ENCODE measurements around the gene AGBL1.

Gene AGBL1

GRCh38 chr15:86538141-86538540 lies 458.5 kb downstream of the AGBL1 start:
- DNase-seq: no peak

- DNase-seq: no peak
Observed at GRCh38 chr15:86540840-86541467, 461.3 kb downstream of the AGBL1 start.

GRCh38 chr15:86541540-86541939 lies 461.9 kb downstream of the AGBL1 start:
- peak; percentile 75 for DNase-seq

GRCh38 chr15:86550075-86550474 lies 470.4 kb downstream of the AGBL1 start:
- no peak for DNase-seq

DNA sequence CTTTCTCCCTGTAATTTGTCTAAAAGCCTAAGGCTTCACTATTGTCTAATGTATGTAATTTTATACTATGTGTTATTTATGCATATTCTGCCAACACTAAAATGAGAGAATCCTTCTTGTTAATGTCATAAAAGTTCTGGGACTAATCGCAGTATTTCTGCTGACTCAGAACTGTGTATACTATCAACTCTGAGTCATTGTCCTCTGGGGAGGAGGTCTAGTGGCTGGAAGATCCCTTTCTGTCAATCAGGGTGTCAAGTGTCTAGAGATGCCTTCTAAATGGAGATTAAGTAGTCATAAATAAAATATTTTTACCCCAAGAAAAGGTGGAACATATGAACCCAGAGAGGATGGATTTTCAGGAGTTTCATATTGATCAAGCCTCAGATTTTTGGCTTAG lies 473.4 kb downstream of the AGBL1 start:
- DNase-seq: no peak

DNA sequence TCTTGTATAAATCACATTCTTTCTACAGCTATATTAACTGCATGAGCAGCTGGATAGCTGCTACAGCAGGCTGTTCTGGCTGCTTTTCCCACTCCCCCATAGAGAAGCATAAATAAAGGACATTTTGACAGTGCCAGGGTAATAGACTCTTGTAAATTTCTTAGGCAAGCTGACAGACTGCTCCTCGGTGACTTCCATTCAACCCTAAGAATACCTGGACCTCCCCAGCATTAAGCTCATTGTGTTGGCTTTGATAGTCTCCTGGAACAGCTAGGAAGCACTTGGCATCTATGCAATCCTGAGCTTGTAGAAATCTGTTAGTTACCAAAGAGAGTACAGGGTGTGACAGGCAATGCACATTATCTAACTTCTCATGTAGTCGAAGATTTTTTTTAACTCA lies 475.4 kb downstream of the AGBL1 start:
- no peak for DNase-seq

DNA sequence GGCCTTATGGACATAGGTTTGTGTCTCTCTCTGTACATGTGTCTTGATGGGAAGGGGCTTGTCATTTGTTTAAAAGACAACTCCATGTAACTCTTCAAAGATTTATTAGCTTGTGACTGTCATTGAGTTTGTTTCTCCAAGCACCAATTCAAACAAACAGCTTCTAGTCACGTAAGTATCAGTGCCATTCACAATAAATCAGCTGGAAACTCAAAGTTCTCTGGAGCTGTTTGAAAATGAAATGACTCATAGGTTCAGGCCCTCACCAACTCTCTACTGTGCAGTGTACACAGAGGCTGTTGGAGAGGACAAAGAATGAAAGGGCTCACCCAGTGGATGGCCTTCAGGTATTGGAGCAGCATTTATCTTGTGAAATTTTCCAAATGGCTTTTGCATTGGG lies 476.3 kb downstream of the AGBL1 start:
- no peak for DNase-seq

- no peak for DNase-seq
Observed at GRCh38 chr15:86556396-86557017, 476.8 kb downstream of the AGBL1 start.

DNA sequence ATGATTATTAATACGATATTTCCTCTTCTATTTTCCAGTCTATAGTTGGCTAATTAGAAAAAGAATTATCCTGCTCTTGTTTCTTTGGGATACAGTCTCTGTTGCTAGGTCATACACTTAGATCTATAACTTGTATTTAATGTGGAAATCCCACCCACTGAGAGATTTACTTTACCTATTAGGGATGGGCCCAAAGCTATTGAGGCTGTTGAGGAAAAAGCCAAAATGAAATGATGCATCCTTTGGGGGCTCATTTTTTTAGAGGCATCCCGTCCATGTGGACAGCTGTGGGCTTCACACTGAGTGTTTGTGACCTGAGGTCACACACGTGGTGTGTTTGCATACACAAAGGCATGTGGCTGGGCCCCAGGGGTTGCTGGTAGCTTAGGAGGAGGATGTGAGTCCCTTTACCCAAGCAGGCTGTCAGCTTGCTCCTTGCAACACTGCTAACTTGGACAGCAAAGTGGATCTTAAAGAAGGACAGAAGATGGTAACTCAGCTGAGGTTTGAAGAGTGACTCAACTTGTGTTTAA lies 477.4 kb downstream of the AGBL1 start:
- DNase-seq: no peak

GRCh38 chr15:86558252-86558651 lies 478.6 kb downstream of the AGBL1 start:
- no peak for DNase-seq

DNA sequence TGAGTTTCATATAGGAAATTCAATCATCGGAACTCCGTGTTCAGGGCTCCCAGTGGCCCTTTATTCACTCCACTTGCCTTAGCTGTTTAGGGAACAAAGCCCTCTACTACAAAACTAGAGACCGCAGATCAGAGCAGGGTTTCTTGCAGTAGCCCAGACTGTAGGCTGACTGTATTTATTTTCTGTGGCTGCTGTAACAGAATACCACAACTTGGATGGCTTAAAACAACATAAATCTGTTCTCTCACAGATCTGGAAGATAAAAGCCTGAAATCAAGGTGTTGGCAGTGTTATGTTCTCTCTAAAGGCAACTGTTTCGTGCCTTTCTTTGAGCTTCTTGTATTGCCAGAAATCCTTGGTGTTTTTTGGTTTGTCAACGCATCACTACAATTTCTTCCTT lies 479.0 kb downstream of the AGBL1 start:
- no peak for DNase-seq

- DNase-seq: no peak
Observed at GRCh38 chr15:86568378-86568777, 488.7 kb downstream of the AGBL1 start.

GRCh38 chr15:86570738-86571137 lies 491.1 kb downstream of the AGBL1 start:
- no peak for DNase-seq

DNA sequence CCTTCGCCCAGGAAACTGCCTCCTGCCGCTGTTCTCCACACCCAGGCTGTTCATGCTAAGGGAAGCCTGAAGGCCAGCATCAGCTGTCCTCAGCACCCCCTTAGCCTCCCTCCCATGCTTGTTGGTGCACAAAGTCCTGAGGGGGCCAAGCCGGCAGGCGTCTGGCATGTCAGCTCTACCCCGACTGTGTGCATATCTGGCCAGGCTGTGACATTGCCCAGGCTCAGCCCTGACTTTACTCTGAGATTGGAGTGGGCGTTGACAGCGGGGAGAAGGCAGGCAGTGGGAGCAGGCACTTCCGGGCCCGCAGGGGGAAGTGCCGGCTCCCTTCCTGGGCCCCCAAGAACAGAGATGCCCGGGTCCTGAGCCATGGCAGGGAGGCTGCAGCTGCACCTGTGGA lies 492.2 kb downstream of the AGBL1 start:
- no peak for DNase-seq

DNA sequence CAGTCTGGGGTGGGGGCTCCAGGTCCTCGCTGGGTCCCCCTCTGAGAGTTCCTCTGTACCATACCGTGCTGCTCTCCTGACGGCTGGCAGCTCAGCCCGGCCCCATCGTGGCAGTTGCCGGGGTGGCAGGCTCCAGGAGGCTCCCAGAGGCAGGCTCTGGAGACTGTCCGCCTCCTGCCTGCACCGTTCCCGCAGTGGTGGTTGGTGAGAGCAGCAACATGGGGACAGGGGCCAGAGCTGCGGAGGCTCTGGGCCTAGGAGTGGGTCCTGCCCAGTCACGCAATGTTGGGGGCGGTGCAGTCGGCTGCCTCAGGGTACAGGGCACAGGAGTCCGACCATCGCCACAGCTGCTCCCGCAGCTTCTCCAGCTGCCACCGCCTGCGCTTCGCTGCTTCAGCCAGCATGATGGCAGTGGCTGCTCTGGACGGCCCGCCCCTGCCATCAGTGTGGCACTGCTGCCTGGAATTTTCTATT lies 492.7 kb downstream of the AGBL1 start:
- DNase-seq: no peak

GRCh38 chr15:86573476-86573875 lies 493.8 kb downstream of the AGBL1 start:
- DNase-seq: no peak

GRCh38 chr15:86588413-86588812 lies 508.7 kb downstream of the AGBL1 start:
- no peak for DNase-seq

DNA sequence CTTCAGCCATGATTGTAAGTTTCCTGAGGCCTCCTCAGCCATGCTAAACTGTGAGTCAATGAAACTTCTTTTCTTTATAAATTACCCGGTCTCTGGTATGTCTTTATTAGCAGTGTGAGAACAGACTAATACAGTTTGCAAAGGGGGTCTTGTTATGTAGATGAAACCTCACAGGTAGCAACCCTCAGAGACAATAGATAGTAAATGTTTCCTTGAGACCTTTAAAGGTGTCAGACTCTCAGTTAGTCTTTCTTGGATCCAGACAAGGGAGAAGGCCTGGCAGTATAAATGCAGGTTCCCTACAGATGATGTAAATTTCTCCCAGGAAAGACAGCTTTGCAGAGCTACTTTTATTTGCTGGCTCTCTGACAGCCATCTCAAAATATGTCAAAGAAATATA lies 510.8 kb downstream of the AGBL1 start:
- no peak for DNase-seq

GRCh38 chr15:86591158-86591557 lies 511.5 kb downstream of the AGBL1 start:
- DNase-seq: no peak

DNA sequence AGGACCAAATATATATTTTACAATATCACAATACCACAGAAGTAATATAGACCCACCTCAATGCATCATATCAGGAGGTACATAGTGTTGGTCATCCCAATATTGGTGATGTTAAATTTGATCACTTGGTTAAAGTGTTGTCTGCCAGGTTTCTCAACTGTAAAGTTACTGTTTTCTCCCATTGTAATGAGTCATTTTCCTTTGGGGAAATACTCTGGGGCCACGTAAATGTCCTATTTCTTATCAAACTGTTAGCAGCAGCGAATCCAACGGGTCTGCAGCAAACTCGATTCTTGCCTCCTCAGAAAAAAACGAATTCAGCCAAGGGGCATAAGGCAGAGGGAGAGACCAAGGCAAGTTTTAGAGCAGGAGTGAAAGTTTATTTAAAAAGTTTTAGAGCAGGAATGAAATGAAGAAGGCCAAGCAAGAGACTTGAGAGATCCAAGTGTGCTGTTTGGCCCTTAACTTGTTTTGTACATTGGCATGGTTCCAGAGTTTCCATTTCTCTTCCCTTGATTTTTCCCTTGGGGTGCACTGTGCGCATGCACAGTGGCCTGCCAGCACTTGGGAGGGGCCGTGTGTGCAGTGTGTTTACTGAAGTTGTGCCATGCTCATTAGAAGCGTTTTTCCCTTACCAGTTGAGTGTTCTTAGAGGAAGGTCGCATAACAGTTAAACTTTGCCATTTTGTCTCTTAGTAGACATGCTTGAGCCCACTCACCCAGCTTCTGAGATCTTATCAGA lies 512.5 kb downstream of the AGBL1 start:
- peak; percentile 62 for DNase-seq

DNA sequence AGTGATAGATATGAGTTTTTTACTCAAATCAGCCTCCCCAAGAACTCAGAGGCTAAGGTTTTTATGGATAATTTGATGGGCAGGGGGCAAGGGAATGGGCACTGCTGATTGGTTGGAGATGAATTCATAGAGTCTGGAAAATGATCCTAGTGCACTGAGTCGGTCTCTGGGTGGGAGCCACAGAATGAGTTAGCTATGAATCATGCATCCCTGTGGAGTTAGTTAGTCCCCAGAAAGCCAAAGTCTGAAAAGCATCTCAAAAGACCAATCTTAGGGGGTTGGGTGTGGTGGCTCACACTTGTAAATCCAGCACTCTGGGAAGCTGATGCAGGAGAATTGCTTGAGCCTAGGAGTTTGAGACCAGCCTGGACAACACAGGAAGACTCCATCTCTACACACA lies 516.1 kb downstream of the AGBL1 start:
- no peak for DNase-seq

DNA sequence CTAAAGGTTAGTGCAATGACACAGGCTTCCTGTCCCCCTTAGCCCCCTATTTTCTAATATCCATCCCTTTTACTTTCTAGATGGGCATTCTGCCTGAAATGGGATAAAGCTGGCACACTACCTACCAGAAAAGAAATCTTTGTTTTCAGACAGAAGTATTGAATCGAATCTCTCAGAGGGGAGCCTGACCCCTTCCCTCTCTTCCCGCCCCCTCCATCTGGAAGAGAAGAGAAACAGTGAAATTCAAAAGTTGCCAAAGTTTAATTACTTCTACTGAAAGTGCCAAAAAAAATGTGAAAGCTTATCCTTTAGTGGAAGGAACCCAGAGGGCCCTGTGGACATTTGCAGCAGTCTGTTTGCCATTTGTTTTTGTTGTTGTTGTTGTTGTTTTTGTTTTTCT lies 523.8 kb downstream of the AGBL1 start:
- DNase-seq: no peak

DNA sequence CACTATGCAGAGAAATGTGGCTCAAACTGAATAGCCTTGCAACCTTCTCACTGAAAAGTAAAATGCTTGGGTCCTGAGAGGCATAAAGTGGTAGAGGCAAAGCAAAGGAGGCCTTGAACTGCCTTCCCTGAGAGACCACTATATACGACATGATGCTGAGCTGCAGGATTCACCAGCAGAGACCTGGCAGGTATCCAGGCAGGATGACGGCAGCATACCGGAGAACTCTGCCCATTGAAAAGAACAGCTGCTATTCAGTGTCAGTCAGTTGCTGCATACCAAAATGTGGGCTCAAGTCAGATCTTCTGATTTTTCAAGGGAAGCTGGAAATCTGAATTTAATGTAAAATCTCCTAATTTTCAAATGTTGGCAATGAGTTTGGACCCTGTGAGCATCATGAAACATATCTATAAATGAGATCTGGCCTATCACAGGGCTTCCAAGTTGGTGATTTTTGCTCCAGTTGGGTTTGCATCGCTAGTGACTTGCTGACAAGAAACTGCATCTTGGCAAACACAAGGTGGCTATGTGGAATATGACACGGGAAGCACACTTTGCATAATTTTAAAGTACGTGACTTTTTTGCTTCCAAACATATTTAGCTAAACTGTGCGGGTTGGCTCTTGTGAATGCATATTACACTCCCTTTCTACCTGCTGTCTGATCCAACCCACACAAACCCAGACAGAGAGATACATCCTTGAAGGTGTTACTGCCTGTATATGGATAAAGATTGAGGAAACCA lies 529.0 kb downstream of the AGBL1 start:
- DNase-seq: peak; percentile 82

Measured in NCI-H2171 (cell line).